DMS53 (cell line): Measurements from ENCODE around the gene RHOH.

ENCODE experiments used
- DNase-seq: peaks from one replicate; lab custom pipeline; 2025; lab: John Stamatoyannopoulos, UW

Gene RHOH

GRCh38 chr4:40295572-40295971, 98.7 kb downstream of the RHOH start:
- no peak for DNase-seq
